ENCODE measurements around the gene PSME1.

- no peak for TF ChIP-seq CTCF (IDR thresholded peaks at IDR 0.05; ENCODE audit: low read depth, low read length, missing input control)
- TF ChIP-seq, protein P1, sequence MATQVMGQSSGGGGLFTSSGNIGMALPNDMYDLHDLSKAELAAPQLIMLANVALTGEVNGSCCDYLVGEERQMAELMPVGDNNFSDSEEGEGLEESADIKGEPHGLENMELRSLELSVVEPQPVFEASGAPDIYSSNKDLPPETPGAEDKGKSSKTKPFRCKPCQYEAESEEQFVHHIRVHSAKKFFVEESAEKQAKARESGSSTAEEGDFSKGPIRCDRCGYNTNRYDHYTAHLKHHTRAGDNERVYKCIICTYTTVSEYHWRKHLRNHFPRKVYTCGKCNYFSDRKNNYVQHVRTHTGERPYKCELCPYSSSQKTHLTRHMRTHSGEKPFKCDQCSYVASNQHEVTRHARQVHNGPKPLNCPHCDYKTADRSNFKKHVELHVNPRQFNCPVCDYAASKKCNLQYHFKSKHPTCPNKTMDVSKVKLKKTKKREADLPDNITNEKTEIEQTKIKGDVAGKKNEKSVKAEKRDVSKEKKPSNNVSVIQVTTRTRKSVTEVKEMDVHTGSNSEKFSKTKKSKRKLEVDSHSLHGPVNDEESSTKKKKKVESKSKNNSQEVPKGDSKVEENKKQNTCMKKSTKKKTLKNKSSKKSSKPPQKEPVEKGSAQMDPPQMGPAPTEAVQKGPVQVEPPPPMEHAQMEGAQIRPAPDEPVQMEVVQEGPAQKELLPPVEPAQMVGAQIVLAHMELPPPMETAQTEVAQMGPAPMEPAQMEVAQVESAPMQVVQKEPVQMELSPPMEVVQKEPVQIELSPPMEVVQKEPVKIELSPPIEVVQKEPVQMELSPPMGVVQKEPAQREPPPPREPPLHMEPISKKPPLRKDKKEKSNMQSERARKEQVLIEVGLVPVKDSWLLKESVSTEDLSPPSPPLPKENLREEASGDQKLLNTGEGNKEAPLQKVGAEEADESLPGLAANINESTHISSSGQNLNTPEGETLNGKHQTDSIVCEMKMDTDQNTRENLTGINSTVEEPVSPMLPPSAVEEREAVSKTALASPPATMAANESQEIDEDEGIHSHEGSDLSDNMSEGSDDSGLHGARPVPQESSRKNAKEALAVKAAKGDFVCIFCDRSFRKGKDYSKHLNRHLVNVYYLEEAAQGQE (IDR thresholded peaks at IDR 0.05) = no peak
- no peak for TF ChIP-seq RAD21 (IDR thresholded peaks at IDR 0.05)
These were observed 39.3 kb upstream of the PSME1 start for GRCh38 chr14:24096545-24097181.
